ENCODE data around the gene LUC7L. TPM values are rescaled to one million over a fixed set of nuclear protein-coding genes. Genes with fewer than 3 reads are reported as not detected.
A peak's percentile ranks its signal among the peaks of the same experiment; 100 is the strongest.

LUC7L gene
- total RNA-seq, 1 donor from 2014 or later = 231 TPM

GRCh38 chr16:152141-153128 is 76.8 kb downstream of the LUC7L start, which contains the start of gene HBZ:
Gene HBZ, plus strand, starts transcription at chr16:152644. Its CDS starts 266 bp downstream, at chr16:152910.
- H3K9me3 ChIP-seq (ENCODE audit: low read depth) = no peaks in the 10 kb centered on the region
- H3K9ac ChIP-seq = no peak within 1 kb of the TSS
- peaks cover 2% of the 10 kb centered on the region for H3K36me3 Mint-ChIP-seq
- H3K27ac Mint-ChIP-seq = no peak within 1 kb of the TSS
- H3K4me3 Mint-ChIP-seq = peak within 1 kb of the TSS; percentile 59
- no peaks in the 10 kb centered on the region for H3K79me2 ChIP-seq (ENCODE audit: low read depth)
- H3K27me3 ChIP-seq = peaks cover 90% of the 10 kb centered on the region
- H3K4me3 ChIP-seq = no peak within 1 kb of the TSS
- no peak within 1 kb of the TSS for H3K4me2 ChIP-seq
- peaks cover 7% of the 10 kb centered on the region for H3K4me1 ChIP-seq
- peaks cover 11% of the 10 kb centered on the region for H3F3A ChIP-seq (ENCODE audit: low read depth)
- H3K9me3 Mint-ChIP-seq = peaks cover 5% of the 10 kb centered on the region
- peaks cover 55% of the 10 kb centered on the region for H3K27me3 Mint-ChIP-seq (ENCODE audit: insufficient read depth, low read depth)
- H4K20me1 ChIP-seq (ENCODE audit: low read depth) = no peaks in the 10 kb centered on the region
- TF ChIP-seq CTCF (IDR thresholded peaks at IDR 0.05) = no peak
- TF ChIP-seq EZH2 (IDR thresholded peaks at IDR 0.05) = no peak
- no peak for TF ChIP-seq EZH2phosphoT487 (IDR thresholded peaks at IDR 0.05)
- H3K4me1 Mint-ChIP-seq = peaks cover 9% of the 10 kb centered on the region
- H3K36me3 ChIP-seq = no peaks in the 10 kb centered on the region
- H2AFZ ChIP-seq (replicated peaks) = no peak within 1 kb of the TSS
- no peak within 1 kb of the TSS for H3K27ac ChIP-seq
- no peak for DNase-seq (ENCODE audit: low spot score)

GRCh38 chr16:149024-149660 is 80.1 kb downstream of the LUC7L start:
- Mint-ChIP-seq H3K4me1 (peaks cover 3% of the 10 kb centered on the region), H3K27ac (no peak overlapping the region), H3K27me3 (ENCODE audit: insufficient read depth, low read depth) (peaks cover 44% of the 10 kb centered on the region), H3K9me3 (no peaks in the 10 kb centered on the region), H3K36me3 (no peaks in the 10 kb centered on the region), H3K4me3 (no peak overlapping the region)
- Histone ChIP-seq H3K9me3 (ENCODE audit: low read depth) (no peaks in the 10 kb centered on the region), H3K9ac (no peak overlapping the region), H3K4me1 (no peaks in the 10 kb centered on the region), H3K4me2 (no peak overlapping the region), H3K4me3 (no peak overlapping the region), H3K36me3 (no peaks in the 10 kb centered on the region), H3K27me3 (peaks cover 60% of the 10 kb centered on the region), H3K27ac (no peak overlapping the region), H3F3A (ENCODE audit: low read depth) (peaks cover 4% of the 10 kb centered on the region), H2AFZ (replicated peaks) (peak overlapping the region; percentile 12), H3K79me2 (ENCODE audit: low read depth) (no peaks in the 10 kb centered on the region), H4K20me1 (ENCODE audit: low read depth) (no peaks in the 10 kb centered on the region)
- TF ChIP-seq EZH2 (IDR thresholded peaks at IDR 0.05) (no peak), CTCF (IDR thresholded peaks at IDR 0.05) (no peak), EZH2phosphoT487 (IDR thresholded peaks at IDR 0.05) (no peak)
- no peak for DNase-seq (ENCODE audit: low spot score)

GRCh38 chr16:146646-147045 is 82.6 kb downstream of the LUC7L start:
- no peaks in the 10 kb centered on the region for H3K9me3 Mint-ChIP-seq
- no peak overlapping the region for H3K27ac Mint-ChIP-seq
- H3K79me2 ChIP-seq (ENCODE audit: low read depth) = no peaks in the 10 kb centered on the region

More at GRCh38 chr16:146646-147045, 82.6 kb downstream of the LUC7L start:
- no peak for DNase-seq (ENCODE audit: low spot score)
- H2AFZ ChIP-seq (replicated peaks) = no peak overlapping the region
- no peaks in the 10 kb centered on the region for H3F3A ChIP-seq (ENCODE audit: low read depth)
- H3K27ac ChIP-seq = no peak overlapping the region
- H3K36me3 ChIP-seq = no peaks in the 10 kb centered on the region
- Mint-ChIP-seq H3K4me1 (peaks cover 3% of the 10 kb centered on the region), H3K27me3 (ENCODE audit: insufficient read depth, low read depth) (peaks cover 41% of the 10 kb centered on the region), H3K4me3 (no peak overlapping the region), H3K36me3 (no peaks in the 10 kb centered on the region)
- no peak overlapping the region for H3K4me3 ChIP-seq
- no peaks in the 10 kb centered on the region for H4K20me1 ChIP-seq (ENCODE audit: low read depth)
- TF ChIP-seq EZH2phosphoT487 (IDR thresholded peaks at IDR 0.05) (no peak), EZH2 (IDR thresholded peaks at IDR 0.05) (no peak), CTCF (IDR thresholded peaks at IDR 0.05) (no peak)
- no peak overlapping the region for H3K4me2 ChIP-seq
- no peak overlapping the region for H3K9ac ChIP-seq
- no peaks in the 10 kb centered on the region for H3K4me1 ChIP-seq
- H3K9me3 ChIP-seq (ENCODE audit: low read depth) = no peaks in the 10 kb centered on the region
- peaks cover 44% of the 10 kb centered on the region for H3K27me3 ChIP-seq
